Measurements from ENCODE around the gene GCFC2. TPM values are rescaled to one million over a fixed set of nuclear protein-coding genes. Genes with fewer than 3 reads are reported as not detected.

GCFC2 gene
- total RNA-seq, 1 experiment from 2014 or later = 20.1 TPM

DNA sequence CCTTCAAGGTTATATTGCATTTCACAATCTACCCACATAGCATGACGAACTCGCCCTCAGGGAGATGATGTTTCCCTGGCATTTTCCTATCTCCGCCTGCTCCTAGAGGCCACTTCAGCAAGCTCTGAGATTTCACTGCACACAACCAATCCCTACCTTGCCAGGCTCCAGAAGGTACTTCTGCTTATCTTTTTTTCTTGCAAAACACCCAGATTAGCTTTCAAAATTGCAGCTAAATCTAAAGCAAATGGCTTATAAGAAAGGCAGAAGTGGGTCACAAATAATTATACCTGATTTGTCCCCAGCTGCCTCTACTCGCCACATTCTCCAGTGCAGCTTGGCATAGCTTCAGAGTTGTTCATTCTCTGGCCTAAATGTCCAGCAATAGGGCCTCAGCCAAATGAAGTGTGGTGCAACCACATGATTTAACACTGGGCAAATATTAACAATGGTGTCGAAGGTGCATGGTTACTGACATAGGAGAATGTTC, 96.5 kb downstream of the GCFC2 start:
- no peak for DNase-seq (ENCODE audit: low read depth, low spot score)
- Histone ChIP-seq H3K4me1 (ENCODE audit: control insufficient read depth in 1 of 2, insufficient read depth in 2 of 2, low read length in 2 of 2) (no peaks in the 10 kb centered on the region), H3K9ac (ENCODE audit: low read length) (no peak overlapping the region), H3K4me2 (ENCODE audit: low read length) (no peak overlapping the region), H3K4me3 (replicated peaks in 1 of 2; ENCODE audit: low read depth in 1 of 2, low read length in 2 of 2) (no peak overlapping the region), H2AFZ (ENCODE audit: low read depth, low read length, poor library complexity, severe bottlenecking) (no peak overlapping the region), H3K36me3 (ENCODE audit: control insufficient read depth in 1 of 2, insufficient read depth in 2 of 2, low read length in 2 of 2) (no peaks in the 10 kb centered on the region), H3K27me3 (ENCODE audit: insufficient read depth, low read length) (peaks cover 7% of the 10 kb centered on the region; the same call in 1 of the 2 replicates), H3K79me2 (ENCODE audit: insufficient read depth, low read length) (no peaks in the 10 kb centered on the region), H3K9me3 (ENCODE audit: control insufficient read depth in 1 of 2, insufficient read depth in 1 of 2, low read depth in 1 of 2, low read length in 2 of 2) (no peaks in the 10 kb centered on the region), H4K20me1 (ENCODE audit: insufficient read depth) (no peaks in the 10 kb centered on the region), H3K9me2 (ENCODE audit: insufficient read depth) (no peaks in the 10 kb centered on the region), H3K27ac (ENCODE audit: low read depth, low read length) (no peak overlapping the region)
- intact Hi-C loops (cut with micrococcal nuclease) = no loop called here
- ChIA-PET POLR2A (no interaction called here), RAD21 (ENCODE audit: low non-redundant PET in 1 of 2, low total read pairs in 2 of 2, uncharacterized antibody in 2 of 2, unreplicated experiment in 2 of 2) (no interaction called here), CTCF (no interaction called here)
- ATAC-seq = no peak
- no TSS peak for BruUV-seq (replicated peaks)
- TF ChIP-seq ZFX (IDR thresholded peaks at IDR 0.05) (no peak), SIN3A (IDR thresholded peaks at IDR 0.05; ENCODE audit: low read depth) (no peak), JUND (IDR thresholded peaks at IDR 0.05) (no peak), YY1 (IDR thresholded peaks at IDR 0.05; ENCODE audit: extremely low read depth, insufficient replicate concordance, low read depth, low read length) (no peak)

DNA sequence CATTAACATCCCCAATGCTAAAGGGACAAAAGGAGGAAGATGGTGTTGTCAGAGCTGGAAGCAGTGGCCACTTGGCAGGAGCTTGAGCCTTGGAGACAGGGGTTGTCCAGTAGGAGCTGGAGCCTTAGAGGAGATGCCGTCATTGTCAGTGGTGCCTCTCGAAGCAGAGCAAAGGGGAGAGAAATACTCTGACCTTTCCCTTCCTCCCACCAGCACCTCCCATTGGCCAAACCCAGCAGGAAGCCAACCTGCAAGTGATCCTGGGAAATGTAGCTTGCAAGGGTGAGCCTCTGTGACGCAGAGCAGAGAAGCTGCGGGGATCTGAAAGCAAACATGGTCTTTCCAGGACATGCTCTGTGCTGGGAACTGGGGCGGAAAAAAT, 97.9 kb downstream of the GCFC2 start:
- POLR2A ChIA-PET = no interaction called here
- ATAC-seq (no peak), DNase-seq (ENCODE audit: low read depth, low spot score) (no peak)
- BruUV-seq (replicated peaks) = no TSS peak
- H3K4me3 ChIP-seq (replicated peaks in 1 of 2; ENCODE audit: low read depth in 1 of 2, low read length in 2 of 2) = no peak overlapping the region
- RAD21 ChIA-PET (ENCODE audit: low non-redundant PET in 1 of 2, low total read pairs in 2 of 2, uncharacterized antibody in 2 of 2, unreplicated experiment in 2 of 2) = no interaction called here
- H3K9me3 ChIP-seq (ENCODE audit: control insufficient read depth in 1 of 2, insufficient read depth in 1 of 2, low read depth in 1 of 2, low read length in 2 of 2) = no peaks in the 10 kb centered on the region
- no peaks in the 10 kb centered on the region for H3K9me2 ChIP-seq (ENCODE audit: insufficient read depth)
- H3K36me3 ChIP-seq (ENCODE audit: control insufficient read depth in 1 of 2, insufficient read depth in 2 of 2, low read length in 2 of 2) = no peaks in the 10 kb centered on the region
- H3K4me1 ChIP-seq (ENCODE audit: control insufficient read depth in 1 of 2, insufficient read depth in 2 of 2, low read length in 2 of 2) = no peaks in the 10 kb centered on the region
- no peaks in the 10 kb centered on the region for H3K79me2 ChIP-seq (ENCODE audit: insufficient read depth, low read length)
- no peaks in the 10 kb centered on the region for H4K20me1 ChIP-seq (ENCODE audit: insufficient read depth)
- peaks cover 15% of the 10 kb centered on the region; the same call in 1 of the 2 replicates for H3K27me3 ChIP-seq (ENCODE audit: insufficient read depth, low read length)
- CTCF ChIA-PET = interaction anchor here (1.2 kb wide), 1 partner anchor 15 kb away, joined by 4 read pairs; no protein-coding TSS in a partner anchor
- TF ChIP-seq SRF (IDR thresholded peaks at IDR 0.05; ENCODE audit: low read depth) = no peak
- TF ChIP-seq EZH2 (IDR thresholded peaks at IDR 0.05) = no peak
- no peak for TF ChIP-seq EZH2phosphoT487 (IDR thresholded peaks at IDR 0.05; ENCODE audit: borderline replicate concordance)
- H3K27ac ChIP-seq (ENCODE audit: low read depth, low read length) = no peak overlapping the region
- intact Hi-C loops (cut with micrococcal nuclease) = no loop called here
- no peak overlapping the region for H3K9ac ChIP-seq (ENCODE audit: low read length)
- H3K4me2 ChIP-seq (ENCODE audit: low read length) = no peak overlapping the region
- H2AFZ ChIP-seq (ENCODE audit: low read depth, low read length, poor library complexity, severe bottlenecking) = no peak overlapping the region

Other genes starting within 250 kb of the GCFC2 start
- gene EVA1A, start 150.0 kb downstream of the GCFC2 start, total RNA-seq (2021; ENCODE audit: unreplicated experiment) = 2.8 TPM
- 65.3 TPM for gene MRPL19, start 64.1 kb downstream of the GCFC2 start, total RNA-seq (2021; ENCODE audit: unreplicated experiment)

All from HCT116 (cell line).